GM15510 (cell line): Measurements from ENCODE around the gene GRIK4.

Experiments
- POLR2A ChIP-seq: IDR thresholded peaks from 3 replicates; pipeline ENCODE4 v1.6.1; 2011; ENCODE audit warnings: borderline replicate concordance; ENCODE audit not compliant: insufficient read length; ENCODE audit errors: extremely low read depth

Gene GRIK4

DNA sequence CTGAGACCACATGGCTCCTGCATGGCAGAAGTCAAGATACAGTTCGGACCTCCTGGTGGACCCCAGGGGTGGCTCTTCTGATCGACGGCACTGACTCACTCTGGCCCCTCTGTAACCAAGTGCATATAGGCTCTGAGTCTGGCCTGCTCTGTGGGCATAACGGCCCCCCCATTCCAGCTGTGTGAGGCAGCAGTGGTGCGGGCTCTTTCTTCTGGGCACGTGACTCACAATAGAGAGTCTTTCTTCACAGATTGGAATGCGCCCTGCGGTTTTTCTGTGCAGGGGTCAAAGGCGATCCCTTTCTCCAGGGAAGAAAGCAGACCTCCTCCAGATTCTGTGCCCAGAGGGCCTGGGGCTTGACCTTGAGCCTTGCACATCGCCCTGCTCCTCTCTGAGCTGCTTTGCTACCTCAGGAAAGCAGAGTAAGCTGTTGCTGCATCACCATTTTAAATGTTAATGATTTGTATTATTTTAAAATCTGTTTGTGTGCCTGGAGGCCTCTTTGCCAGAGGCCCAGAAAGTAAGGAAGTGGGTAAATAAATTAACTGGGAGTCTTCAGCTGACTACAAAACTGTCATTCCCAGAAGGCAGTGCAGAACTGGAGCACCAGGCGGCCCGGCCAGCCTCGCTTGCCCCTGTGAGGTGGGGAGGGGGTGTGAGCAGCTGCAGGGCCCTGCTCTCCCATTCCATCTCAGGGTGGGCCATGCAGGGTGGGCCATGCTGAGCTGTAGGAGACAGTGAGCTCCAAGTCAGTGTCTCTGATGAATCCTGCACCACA lies 199.0 kb downstream of the GRIK4 start:
- no peak for TF ChIP-seq POLR2A

DNA sequence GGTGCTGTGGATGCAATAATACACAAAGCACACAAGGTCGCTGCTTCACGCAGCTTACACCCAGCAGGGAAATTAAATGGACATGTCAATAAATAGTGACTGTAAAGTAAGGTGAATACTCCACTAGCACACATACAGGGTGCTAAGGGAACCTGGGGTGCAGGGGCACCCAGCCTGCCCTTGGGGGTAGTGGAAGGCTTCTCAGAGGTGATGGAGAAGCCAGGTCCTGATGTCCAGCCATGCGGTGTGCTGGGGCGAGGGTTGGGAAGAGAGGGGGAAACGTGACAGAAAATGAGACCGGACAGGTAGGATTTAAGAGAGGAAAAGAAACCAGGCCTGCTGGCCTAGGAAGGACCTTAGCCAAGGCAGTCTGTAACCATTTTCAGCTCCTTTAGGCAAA lies 200.5 kb downstream of the GRIK4 start:
- no peak for TF ChIP-seq POLR2A

DNA sequence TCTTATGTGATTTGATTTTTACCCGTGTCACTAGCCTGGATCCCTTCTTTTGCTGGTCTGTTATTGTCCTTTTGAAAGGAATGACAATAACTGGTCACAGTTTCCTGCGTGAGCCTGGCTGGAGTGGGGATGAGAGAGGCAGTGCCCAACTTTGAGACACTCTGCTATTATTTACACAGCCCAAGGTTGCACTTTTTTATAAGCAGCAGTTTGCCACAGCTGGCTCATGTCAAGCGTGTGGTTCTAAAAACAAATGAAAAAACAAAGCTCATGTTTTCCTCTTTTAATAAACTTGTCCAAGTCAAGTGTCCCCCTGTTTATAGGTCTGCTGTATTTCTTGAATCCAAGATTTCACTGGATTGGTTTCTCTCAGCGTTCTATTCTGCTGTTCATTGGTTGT lies 201.3 kb downstream of the GRIK4 start:
- TF ChIP-seq POLR2A = no peak

DNA sequence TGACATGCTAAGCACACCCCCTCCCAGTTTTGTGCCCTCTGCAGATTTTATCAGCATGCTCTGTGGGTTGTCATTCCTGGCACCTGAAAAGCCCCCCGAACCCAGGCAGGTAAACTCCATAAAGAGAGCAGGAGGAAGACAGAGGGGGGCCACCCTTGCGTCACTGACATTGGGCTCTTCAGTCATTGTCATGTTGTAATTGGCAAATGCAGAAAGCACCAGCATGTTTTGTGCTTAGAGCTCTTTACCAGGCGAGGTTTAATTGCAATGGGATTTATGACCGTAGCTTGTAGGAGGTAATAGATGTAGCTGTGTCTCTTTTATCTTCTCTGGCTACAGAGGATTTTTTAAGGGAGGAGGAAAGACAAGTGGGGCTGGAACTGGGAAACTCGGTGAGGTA lies 201.7 kb downstream of the GRIK4 start:
- TF ChIP-seq POLR2A = no peak

DNA sequence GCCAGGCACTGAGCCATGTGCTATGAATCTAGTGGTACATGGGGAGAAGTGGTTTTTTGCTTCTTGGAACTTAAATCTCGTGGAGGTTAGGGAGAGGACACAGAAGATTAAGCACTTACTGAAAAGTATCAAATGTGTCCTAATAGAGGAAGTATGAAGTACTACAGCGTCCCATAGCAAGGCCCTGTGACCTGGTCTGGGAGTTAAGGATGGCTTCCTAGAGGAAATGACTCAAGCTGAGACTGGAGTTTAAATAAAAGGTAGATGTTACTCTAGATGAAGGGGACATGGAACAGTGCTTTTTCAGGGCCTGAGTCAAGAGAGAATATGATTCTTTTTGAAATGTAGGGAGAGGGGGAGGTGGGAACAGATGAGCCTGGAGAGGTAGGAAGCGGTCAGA lies 202.9 kb downstream of the GRIK4 start:
- TF ChIP-seq POLR2A = no peak

DNA sequence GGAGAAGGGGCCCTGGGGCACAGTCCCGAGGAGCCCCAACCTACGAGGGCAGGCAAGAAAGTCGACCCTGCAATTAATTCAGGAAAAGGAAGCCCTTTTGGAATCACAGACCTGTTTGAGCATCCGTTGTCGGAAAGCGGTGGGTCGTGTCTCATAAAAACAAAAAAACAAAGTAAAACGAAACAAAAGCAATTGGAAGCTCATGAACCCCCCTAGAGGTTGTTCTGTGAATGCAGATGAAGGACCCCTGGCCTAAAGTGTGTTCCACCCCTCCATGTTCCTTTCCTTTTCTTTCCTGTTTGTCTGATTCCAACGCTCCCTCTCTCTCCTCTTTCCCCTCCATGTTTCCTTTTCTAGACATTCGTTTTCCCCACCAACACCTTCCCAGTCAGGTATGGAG lies 203.7 kb downstream of the GRIK4 start:
- TF ChIP-seq POLR2A = no peak

DNA sequence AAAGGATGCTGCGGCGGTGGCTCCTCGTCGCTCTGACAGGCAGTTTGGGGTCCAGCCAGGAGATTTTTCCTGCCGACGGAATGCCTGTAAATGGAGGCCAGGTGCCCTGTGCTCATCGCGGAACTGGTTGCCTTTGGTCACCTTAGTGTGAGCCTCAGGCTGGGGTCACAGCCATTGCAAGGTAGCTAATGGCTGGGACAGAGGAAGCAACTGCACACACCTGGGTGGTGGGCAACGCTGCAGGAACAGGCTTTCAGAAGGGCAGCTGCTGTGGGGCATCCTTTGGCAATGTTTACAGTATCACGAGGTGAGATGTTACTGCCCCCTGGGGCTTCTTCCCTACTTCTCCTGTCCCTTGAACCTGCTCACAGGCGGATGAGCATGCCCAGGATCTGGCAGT lies 205.5 kb downstream of the GRIK4 start:
- no peak for TF ChIP-seq POLR2A

DNA sequence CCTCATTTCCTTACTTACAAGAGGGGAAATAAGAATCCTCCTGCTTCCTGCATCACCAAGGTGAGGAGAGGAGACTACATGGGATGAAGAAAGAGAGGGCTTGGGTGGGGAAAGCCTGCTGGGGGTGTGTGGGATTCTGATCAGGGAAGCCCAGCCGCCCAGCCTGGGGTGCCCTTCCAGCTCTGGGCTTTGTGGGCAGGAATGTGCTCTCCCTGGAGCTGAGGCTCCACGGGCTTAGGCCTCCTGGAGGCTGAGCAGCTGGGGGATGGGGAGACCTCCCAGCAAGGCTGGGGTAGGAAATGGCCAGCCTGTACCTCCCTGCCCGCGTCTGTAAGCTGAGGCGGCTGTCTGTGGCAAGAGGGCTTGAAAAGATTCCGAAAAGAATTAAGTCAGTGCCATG lies 206.1 kb downstream of the GRIK4 start:
- TF ChIP-seq POLR2A = no peak

DNA sequence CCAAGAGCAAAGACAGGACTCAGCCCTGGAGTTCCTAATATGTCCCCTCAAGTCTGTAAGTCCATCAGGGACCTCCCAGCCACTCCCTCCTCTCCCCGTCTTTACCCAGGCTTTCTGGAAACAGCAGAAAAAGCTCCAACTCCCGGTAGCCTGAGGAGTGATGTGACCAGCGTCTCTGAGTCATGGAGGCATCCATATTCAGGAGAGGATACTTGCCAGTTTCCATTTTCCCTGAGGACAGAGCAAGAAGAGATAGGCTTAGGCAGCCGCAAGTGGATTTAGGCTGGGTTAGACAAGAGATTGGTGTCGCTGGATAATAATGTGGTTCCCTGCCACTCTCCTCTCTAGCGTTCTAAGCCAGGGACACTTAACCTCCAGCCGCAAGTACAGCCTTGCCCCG lies 206.6 kb downstream of the GRIK4 start:
- TF ChIP-seq POLR2A = no peak

DNA sequence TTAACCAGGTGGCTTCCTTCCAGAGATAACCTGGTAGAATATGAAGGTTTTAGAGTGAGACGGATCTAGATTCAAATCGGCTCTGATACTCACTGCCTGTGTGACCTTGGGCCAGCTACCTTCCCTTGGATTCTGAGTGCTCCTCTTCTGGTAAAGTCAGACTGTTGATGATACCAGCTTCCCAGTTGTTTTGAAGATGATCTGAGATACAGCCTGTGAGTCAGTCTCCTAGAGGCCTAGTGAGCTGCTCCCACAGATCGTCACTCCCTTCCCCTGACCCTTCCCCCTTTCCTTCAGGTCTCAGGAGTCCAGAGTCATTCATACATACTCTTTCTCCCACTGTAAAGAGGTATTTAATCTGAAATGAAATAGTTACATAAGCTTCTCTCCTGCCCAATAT lies 207.8 kb downstream of the GRIK4 start:
- no peak for TF ChIP-seq POLR2A

DNA sequence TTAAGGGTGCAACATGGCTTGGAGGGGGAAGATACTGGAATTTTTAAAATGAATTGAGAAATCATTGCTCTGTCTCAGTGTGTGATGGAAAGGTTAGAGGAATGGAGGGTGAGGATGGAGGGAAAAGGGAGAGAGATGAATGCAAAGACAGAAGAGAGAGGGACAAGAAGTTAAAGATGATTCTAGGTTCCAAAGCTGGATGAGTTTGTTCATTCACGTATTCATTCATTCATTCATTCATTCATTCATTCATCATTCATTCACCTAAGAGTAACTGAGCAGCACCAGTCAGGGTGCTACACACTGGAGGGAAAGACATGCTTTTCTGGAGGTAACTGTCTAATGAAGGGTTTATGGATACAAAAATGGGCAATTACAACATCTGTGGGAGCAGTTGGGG lies 209.2 kb downstream of the GRIK4 start:
- TF ChIP-seq POLR2A = no peak

DNA sequence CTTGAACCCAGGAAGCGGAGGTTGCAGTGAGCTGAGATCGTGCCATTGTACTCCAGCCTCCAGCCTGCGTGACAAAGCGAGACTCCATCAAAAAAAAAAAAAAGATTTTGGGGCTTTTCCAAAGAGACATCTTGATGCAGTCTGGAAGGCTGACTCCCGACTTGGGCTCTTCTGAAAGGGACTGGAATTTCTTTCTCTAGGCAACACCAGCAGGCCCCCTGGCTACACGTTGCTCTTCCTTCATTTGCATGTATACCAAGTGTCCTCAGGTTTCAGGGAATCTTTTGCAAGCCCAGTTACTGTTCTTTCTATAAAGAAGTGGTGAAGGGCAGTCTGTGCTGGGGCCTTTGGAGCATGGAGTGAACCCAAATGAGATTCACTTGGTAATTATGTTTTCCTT lies 211.0 kb downstream of the GRIK4 start:
- no peak for TF ChIP-seq POLR2A

DNA sequence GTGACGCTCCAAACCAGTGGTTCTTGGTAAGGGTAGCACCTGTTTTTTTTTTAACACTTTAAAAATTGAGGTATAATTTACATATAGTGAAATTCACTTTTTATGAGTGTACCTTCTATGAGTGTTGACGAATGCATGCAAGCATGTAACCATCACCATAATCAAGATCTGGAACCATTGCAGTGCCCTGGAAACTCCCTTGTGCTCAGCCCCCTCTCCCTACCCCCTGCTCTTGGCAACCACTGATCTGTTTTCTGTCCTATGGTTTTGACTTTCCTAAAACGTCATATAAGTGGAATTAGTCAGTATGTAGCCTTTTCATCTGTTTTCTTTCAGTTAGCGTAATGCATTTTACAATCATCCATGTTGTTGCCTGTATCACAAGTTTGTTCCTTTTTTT lies 212.2 kb downstream of the GRIK4 start:
- no peak for TF ChIP-seq POLR2A

DNA sequence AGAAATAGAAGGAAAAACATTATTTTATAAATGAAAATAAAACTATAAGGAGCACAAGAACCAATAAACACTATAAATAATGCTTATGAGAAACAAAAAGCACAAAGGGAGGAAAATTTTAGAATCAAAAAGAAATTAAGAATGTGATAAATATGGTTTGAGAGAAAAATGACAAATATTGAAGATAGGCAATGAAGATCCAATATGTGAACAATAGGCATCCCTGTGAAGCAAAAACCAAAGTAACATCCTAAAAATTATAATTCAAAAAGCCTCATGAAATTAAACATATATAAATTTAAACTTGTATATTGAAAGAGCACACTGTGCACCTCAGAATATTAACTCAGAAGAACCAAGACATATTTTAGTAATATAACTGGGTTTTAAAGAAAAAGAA lies 216.2 kb downstream of the GRIK4 start:
- no peak for TF ChIP-seq POLR2A

DNA sequence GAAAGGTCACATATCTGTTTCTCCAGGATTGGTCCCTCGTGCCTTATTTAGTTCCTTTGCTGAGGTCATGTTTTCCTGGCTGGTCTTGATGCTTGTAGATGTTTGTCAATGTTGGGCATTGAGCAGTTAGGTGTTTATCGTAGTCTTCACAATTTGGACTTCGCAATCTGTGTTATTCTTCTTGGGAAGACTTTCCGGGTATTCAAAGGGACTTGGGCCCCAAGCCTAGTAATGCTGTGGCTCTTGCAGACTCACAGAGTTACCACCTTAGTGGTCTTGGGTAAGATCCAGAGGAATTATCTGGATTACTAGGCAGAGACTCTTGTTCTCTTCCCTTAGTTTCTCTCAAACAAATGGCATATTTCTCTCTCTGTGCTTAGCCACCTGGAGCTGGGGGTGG lies 223.5 kb downstream of the GRIK4 start:
- no peak for TF ChIP-seq POLR2A

DNA sequence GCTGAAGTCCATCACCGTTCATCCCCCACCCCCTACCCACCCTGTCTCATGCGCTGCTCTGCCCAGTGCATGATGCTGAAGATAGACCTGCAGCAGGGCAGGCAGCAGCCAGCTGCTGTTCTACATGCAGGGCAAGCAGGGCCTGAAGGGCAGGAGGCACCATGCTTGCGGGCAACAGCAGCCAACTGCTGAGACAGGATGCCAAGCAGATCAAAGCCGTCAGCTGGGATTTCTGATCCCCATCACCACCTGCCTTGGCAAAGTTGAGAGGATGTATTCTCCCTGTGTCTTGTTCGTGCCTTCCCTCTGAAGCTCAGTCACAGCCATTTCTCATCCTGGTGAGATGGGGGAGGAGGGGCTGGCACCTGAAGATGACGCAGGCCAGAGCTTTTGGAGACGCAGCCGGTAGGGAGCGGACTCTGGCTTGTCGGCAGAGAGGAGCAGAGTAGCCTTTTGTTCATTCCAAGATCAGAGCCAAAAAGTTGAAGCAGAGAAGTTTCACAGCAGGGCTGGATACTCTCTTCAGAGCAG lies 227.0 kb downstream of the GRIK4 start:
- no peak for TF ChIP-seq POLR2A

DNA sequence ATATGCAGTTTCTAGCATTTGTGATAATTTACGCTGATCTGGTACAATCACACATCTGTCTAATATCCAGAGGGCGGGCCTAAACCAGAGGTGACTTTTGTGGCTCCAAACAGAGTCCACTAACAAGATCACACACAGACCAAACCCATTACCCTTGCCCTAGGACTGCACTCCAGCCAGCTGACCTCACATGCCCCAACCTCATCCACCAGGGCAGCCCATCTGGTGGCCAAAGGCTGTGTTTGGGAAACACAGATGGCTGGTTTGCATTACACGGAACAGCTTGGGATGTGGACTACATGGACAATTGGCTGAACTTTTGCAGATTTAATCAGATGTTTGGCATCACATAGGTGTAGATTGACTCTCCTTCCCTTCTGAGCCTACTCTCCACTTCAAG lies 228.2 kb downstream of the GRIK4 start:
- TF ChIP-seq POLR2A = no peak

DNA sequence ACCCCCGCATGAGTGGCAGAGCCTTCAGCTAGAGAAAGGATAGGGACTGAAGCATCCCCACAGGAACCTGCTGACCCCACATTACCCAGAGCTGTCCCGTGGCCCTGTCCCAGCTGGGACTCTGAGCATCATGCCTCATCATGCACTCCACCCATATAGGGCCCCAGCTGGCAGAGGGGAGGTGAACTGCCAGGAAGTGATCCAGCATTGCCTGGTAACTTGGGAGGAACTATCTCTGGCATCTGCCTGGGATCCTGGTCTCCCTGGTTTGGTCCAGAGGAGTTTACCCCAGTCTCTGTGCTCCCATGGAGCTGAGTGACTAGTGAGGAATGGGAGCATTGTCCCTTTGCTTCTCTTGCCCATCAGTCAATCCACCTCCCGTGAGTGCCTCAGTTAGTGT lies 228.8 kb downstream of the GRIK4 start:
- TF ChIP-seq POLR2A = no peak
